ENCODE measurements around the gene RRBP1. TPM values are rescaled to one million over a fixed set of nuclear protein-coding genes. Genes with fewer than 3 reads are reported as not detected.
A peak's percentile ranks its signal among the peaks of the same experiment; 100 is the strongest.

RRBP1 gene
- total RNA-seq, 6 experiments from 2014 or later = 121 to 274 (median 193) TPM

DNA sequence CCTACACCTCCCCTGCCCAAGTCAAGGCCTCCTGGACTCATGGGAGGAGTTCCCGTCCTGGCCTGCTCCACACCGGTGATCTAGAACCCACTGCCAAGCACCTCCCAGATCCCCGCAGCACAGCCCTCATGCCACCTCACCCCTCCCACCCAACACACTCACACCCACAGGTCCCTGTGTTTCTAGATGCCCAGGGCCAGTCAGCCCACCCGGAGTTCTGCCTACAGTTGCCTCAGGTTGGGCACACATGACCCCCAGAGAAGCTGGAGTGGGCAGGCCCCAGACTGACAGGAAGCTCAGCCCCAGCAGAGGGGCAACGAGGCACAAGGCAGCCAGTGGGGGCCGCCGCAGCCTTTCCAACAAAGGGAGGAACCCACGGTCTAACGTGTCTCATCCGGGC is 29.6 kb downstream of the RRBP1 start:
- Histone ChIP-seq H3K27ac (no peak overlapping the region), H3K9me3 (no peaks in the 10 kb centered on the region), H3K4me1 (peaks cover 0 to 53% (median 26%) of the 10 kb centered on the region in 4 donors), H3K36me3 (peaks cover 0 to 24% (median 3%) of the 10 kb centered on the region in 4 donors), H3K4me3 (no peak overlapping the region), H3K27me3 (no peaks in the 10 kb centered on the region)
- intact Hi-C loops (cut with DNase I) = no loop called here
- peak in 1 of 3 donors; percentile 45 for DNase-seq
- TF ChIP-seq POLR2A (IDR thresholded peaks at IDR 0.05) = no peak
- TF ChIP-seq, protein P1, sequence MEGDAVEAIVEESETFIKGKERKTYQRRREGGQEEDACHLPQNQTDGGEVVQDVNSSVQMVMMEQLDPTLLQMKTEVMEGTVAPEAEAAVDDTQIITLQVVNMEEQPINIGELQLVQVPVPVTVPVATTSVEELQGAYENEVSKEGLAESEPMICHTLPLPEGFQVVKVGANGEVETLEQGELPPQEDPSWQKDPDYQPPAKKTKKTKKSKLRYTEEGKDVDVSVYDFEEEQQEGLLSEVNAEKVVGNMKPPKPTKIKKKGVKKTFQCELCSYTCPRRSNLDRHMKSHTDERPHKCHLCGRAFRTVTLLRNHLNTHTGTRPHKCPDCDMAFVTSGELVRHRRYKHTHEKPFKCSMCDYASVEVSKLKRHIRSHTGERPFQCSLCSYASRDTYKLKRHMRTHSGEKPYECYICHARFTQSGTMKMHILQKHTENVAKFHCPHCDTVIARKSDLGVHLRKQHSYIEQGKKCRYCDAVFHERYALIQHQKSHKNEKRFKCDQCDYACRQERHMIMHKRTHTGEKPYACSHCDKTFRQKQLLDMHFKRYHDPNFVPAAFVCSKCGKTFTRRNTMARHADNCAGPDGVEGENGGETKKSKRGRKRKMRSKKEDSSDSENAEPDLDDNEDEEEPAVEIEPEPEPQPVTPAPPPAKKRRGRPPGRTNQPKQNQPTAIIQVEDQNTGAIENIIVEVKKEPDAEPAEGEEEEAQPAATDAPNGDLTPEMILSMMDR (IDR thresholded peaks at IDR 0.05) = no peak
- ATAC-seq = peak in 1 of 4 donors; percentile 13
- 68% methylated on average over 6 of the region's 10 CpGs for WGBS (ENCODE audit: insufficient coverage, low coverage, low lambda C conversion rate, missing lambda C conversion rate)

DNA sequence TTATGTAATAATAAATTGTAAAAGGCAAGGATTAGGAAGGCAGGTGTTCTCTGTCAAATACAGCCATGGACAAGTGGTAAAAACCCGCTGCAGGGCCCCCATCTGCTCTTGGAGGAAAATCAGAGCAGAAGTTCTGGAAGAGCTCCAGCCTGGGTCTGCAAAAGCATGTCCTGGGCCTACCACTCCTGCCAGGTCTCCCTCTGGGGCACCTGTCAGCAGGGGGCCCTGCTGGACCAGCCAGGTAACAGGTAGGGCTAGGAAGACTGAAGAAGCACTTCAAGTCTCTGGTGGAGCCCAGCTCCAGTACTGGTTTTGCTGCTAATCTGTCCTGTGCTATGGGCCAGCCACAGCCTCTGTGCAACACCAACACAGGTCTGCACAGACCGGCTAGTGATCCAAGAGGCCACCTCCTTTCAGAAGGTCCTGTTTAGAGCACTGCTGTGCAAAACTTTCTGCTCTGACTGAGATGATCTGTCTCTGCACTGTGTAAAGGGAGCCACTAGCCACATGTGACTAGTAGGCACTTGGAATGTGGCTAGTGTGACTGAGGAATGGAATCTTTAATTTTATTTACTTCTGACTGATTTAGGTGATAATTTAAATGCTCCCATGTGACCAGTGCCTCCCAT is 30.2 kb downstream of the RRBP1 start:
- Histone ChIP-seq H3K9me3 (no peaks in the 10 kb centered on the region), H3K4me3 (no peak overlapping the region), H3K36me3 (peaks cover 0 to 23% (median 3%) of the 10 kb centered on the region in 4 donors), H3K4me1 (peaks cover 0 to 58% (median 29%) of the 10 kb centered on the region in 4 donors), H3K27me3 (no peaks in the 10 kb centered on the region), H3K27ac (no peak overlapping the region)
- peak in 3 of 4 donors; percentile 3 to 16 (median 11) for ATAC-seq
- 71% methylated on average over 1 of the region's 2 CpGs for WGBS (ENCODE audit: insufficient coverage, low coverage, low lambda C conversion rate, missing lambda C conversion rate)
- intact Hi-C loops (cut with DNase I) = no loop called here
- peak in 1 of 3 donors; percentile 45 for DNase-seq
- TF ChIP-seq, protein P1 (IDR thresholded peaks at IDR 0.05) = peak in 2 of 4 donors; percentile 12 to 22
- TF ChIP-seq POLR2A (IDR thresholded peaks at IDR 0.05) = no peak

DNA sequence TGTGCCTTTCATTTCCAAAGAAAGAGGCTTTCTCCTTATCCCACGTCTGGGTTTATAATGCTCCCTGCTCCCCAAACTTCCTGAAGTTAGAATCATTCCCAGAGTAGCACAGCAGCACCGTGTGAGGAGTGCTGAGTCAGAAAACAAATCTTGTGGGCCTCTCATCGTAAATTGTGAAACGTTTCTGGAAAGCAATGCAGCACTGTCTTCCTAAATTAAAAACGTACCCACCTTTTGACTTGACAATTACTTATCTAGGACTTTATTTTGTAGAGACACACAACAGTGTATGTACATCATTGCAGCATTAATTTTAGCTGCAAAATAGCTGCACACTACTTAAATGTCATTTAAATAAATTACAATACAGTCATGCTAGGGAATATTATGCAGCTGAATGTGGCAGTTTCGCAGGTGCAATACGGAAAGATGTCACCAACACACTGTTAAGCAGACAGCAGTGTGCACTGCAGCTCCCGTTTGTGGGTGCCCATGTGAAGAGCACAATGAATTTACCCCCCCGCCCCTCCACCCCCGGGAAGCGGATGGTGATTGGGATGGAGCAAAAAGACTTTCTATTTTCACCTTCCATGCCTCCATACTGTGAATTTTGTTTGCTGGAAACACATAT is 30.8 kb downstream of the RRBP1 start:
- Histone ChIP-seq H3K27me3 (no peaks in the 10 kb centered on the region), H3K36me3 (peaks cover 0 to 23% (median 3%) of the 10 kb centered on the region in 4 donors), H3K9me3 (no peaks in the 10 kb centered on the region), H3K4me3 (no peak overlapping the region), H3K27ac (peak overlapping the region in 1 of 3 donors; percentile 13), H3K4me1 (peaks cover 0 to 65% (median 34%) of the 10 kb centered on the region in 4 donors)
- peak in 1 of 4 donors; percentile 32 for ATAC-seq
- TF ChIP-seq, protein P1 (IDR thresholded peaks at IDR 0.05) = no peak
- TF ChIP-seq POLR2A (IDR thresholded peaks at IDR 0.05) = no peak
- intact Hi-C loops (cut with DNase I) = no loop called here
- WGBS (ENCODE audit: insufficient coverage, low coverage, low lambda C conversion rate, missing lambda C conversion rate) = 46% methylated on average over 11 of the region's 11 CpGs
- DNase-seq = peak in 1 of 3 donors; percentile 27

DNA sequence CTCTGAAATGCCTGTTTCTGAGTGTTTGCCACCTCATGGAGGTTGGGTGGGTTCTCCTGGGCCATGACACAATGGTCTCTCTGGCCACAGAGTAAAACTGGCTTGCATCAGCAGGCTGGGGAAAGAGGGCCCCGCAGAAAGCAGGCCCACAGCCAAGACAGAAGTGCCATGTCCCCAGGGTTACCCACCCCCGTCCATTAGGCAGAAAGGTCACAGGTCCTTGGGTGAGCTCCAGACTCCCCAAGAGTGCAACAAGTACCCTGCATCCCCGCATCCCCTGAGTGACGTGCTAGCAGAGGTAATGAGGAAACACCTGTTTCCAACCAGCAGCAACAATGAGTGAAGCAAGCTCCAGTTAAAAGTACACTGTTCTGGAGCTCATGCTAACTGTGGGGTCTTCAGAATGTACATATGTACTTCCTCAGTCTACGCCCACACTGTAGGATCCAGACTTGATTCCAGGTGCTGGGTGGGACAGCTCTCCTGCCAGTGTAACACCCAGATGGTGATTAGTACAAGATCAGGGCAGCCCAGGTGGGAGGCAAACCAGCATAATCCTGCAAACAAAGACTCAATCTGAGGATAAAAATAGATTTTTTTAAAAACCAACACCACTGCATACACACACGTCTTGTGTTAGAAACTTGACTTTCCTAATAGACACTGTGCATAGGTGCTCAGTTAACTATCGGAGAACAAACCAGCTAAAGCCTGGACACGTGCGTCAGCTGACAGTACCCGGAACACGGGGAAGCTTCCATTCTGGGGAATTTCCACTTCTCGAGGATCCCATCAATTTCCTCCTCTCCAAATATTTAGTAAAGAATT is 31.5 kb downstream of the RRBP1 start:
- ATAC-seq (peak; percentile 12 to 47 (median 31)), DNase-seq (peak in 2 of 3 donors; percentile 62 to 66)
- Histone ChIP-seq H3K9me3 (no peaks in the 10 kb centered on the region), H3K4me1 (peaks cover 0 to 68% (median 38%) of the 10 kb centered on the region in 4 donors), H3K36me3 (peaks cover 0 to 16% (median 0%) of the 10 kb centered on the region in 4 donors), H3K27ac (peak overlapping the region in 1 of 3 donors; percentile 13), H3K4me3 (no peak overlapping the region), H3K27me3 (no peaks in the 10 kb centered on the region)
- intact Hi-C loops (cut with DNase I) = no loop called here
- 37% methylated on average over 10 of the region's 12 CpGs for WGBS (ENCODE audit: insufficient coverage, low coverage, low lambda C conversion rate, missing lambda C conversion rate)
- TF ChIP-seq POLR2A (IDR thresholded peaks at IDR 0.05) = no peak
- TF ChIP-seq, protein P1 (IDR thresholded peaks at IDR 0.05) = no peak
